GM23338 (cell line): ENCODE measurements around the gene ANKLE2. TPM values are rescaled to one million over a fixed set of nuclear protein-coding genes. Genes with fewer than 3 reads are reported as not detected.

Source experiments
- ATAC-seq: fragments of 200-7000 bp; cut with Tn5 transposase; 3 replicates; pipeline ENCODE4 v1.9.1; 2020
- DNase-seq: peaks from one replicate; pipeline ENCODE4 v3.0.0-alpha.2; 2015; ENCODE audit warnings: low spot score
- H2AFZ ChIP-seq: fragments of 200-600 bp; sonication (generic); 2 replicates; pipeline ENCODE4 v1.8.0; 2016; ENCODE audit warnings: antibody characterized with exemption, mild to moderate bottlenecking, moderate library complexity
- H3F3A ChIP-seq: fragments of 200-600 bp; sonication (generic); replicated peaks from 2 replicates; pipeline ENCODE4 v1.8.0; 2017; ENCODE audit warnings: antibody characterized with exemption, mixed run types, low read depth
- H3K27ac ChIP-seq: fragments of 200-600 bp; sonication (generic); 2 replicates; pipeline ENCODE4 v1.6.1; 2016; ENCODE audit warnings: low read depth
- H3K27me3 ChIP-seq: fragments of 200-600 bp; sonication (generic); 2 replicates; pipeline ENCODE4 v1.8.0; 2016; ENCODE audit warnings: mild to moderate bottlenecking, mixed run types, moderate library complexity; ENCODE audit not compliant: insufficient read depth
- H3K36me3 ChIP-seq: fragments of 200-600 bp; sonication (generic); 2 replicates; pipeline ENCODE4 v1.8.0; 2016; ENCODE audit warnings: mild to moderate bottlenecking; ENCODE audit not compliant: insufficient read depth
- H3K4me1 ChIP-seq: fragments of 200-600 bp; sonication (generic); 2 replicates; pipeline ENCODE4 v1.8.0; 2016; ENCODE audit warnings: mild to moderate bottlenecking, moderate library complexity; ENCODE audit not compliant: insufficient read depth
- H3K4me2 ChIP-seq: fragments of 200-600 bp; sonication (generic); 2 replicates; pipeline ENCODE4 v1.7.1; 2017; ENCODE audit warnings: mixed run types
- H3K4me3 ChIP-seq: fragments of 200-600 bp; sonication (generic); 2 replicates; pipeline ENCODE4 v1.6.1; 2016; ENCODE audit warnings: mixed run types
- H3K79me2 ChIP-seq: fragments of 200-600 bp; sonication (generic); replicated peaks from 2 replicates; pipeline ENCODE4 v1.8.0; 2017; ENCODE audit warnings: mild to moderate bottlenecking; ENCODE audit not compliant: insufficient read depth
- H3K9me2 ChIP-seq: fragments of 200-600 bp; sonication (generic); 2 replicates; pipeline ENCODE4 v1.8.0; 2017; ENCODE audit not compliant: insufficient read depth
- H4K20me1 ChIP-seq: fragments of 200-600 bp; sonication (generic); replicated peaks from 2 replicates; pipeline ENCODE4 v1.8.0; 2017; ENCODE audit warnings: mild to moderate bottlenecking; ENCODE audit not compliant: insufficient read depth
- H3K27ac Mint-ChIP-seq: 2 replicates; pipeline ENCODE4 v1.8.0; 2020; ENCODE audit warnings: inconsistent platforms, mild to moderate bottlenecking, moderate library complexity, mixed read lengths
- H3K27me3 Mint-ChIP-seq: 3 replicates; pipeline ENCODE4 v1.8.0; 2022; ENCODE audit warnings: low read depth, mild to moderate bottlenecking, moderate library complexity, mixed read lengths, inconsistent platforms; ENCODE audit not compliant: insufficient read depth, poor library complexity
- H3K36me3 Mint-ChIP-seq: 3 replicates; pipeline ENCODE4 v1.8.0; 2021; ENCODE audit warnings: low read depth, mild to moderate bottlenecking, inconsistent platforms, moderate library complexity, mixed read lengths
- H3K4me1 Mint-ChIP-seq: 3 replicates; pipeline ENCODE4 v1.8.0; 2020; ENCODE audit warnings: mild to moderate bottlenecking, inconsistent platforms, mixed read lengths
- H3K4me3 Mint-ChIP-seq: 3 replicates; pipeline ENCODE4 v1.8.0; 2021; ENCODE audit warnings: moderate library complexity, mild to moderate bottlenecking, inconsistent platforms, mixed read lengths
- H3K9me3 Mint-ChIP-seq: 3 replicates; pipeline ENCODE4 v1.8.0; 2020; ENCODE audit warnings: moderate library complexity, mild to moderate bottlenecking, inconsistent platforms, mixed read lengths
- CREB1 ChIP-seq: fragments of 250-450 bp; sonication (Bioruptor Pico); IDR thresholded peaks from 2 replicates; pipeline ENCODE4 v1.5.0; 2020; ENCODE audit warnings: low read depth, mild to moderate bottlenecking, moderate library complexity
- STAT1 ChIP-seq: IDR thresholded peaks from one replicate; pipeline ENCODE4 v1.6.1; 2016; ENCODE audit warnings: antibody characterized with exemption; ENCODE audit not compliant: unreplicated experiment
- ZNF331 ChIP-seq: fragments of 250-450 bp; sonication (Bioruptor Pico); IDR thresholded peaks from 2 replicates; pipeline ENCODE4 v1.5.0; 2020; ENCODE audit warnings: low read depth, mild to moderate bottlenecking, moderate library complexity
- ZNF462 ChIP-seq: fragments of 250-450 bp; sonication (Bioruptor Pico); IDR thresholded peaks from 2 replicates; pipeline ENCODE4 v1.5.0; 2020; ENCODE audit warnings: mild to moderate bottlenecking, moderate library complexity
- polyA plus RNA-seq: library from polyadenylated mRNA; unstranded; fragments of >200 nt; fragmentation: Nextera tagmentation; extraction: Ambion mirVana; gene quantifications from 2 replicates; pipeline ENCODE4 v1.2.1, GENCODE V29; 2016
- total RNA-seq: library from RNA; depleted of rRNA; stranded (reverse); fragments of >200 nt; shearing (Covaris generic); gene quantifications from 2 replicates; pipeline ENCODE4 v1.2.3, GENCODE V29; 2014

Gene ANKLE2
- total and polyA plus RNA-seq, 2 experiments from 2014 or later, result 27.2 to 63.7 TPM

GRCh38 chr12:132685400-132685799 is 76.2 kb downstream of the ANKLE2 start:
- no peak for TF ChIP-seq STAT1
- TF ChIP-seq CREB1 (CRISPR knock-in tag), result no peak
- peaks cover 11% of the 10 kb centered on the region for H3K27me3 Mint-ChIP-seq
- Histone ChIP-seq H3F3A (0 out of 2 replicates have a peak, but pooled peaks cover 3% of the 10 kb centered on the region), H2AFZ (no peak overlapping the region), H3K36me3 (no peaks in the 10 kb centered on the region), H3K27me3 (peaks cover 15% of the 10 kb centered on the region), H3K4me2 (peak overlapping the region; percentile 76; the same call in 1 of the 2 replicates), H3K79me2 (peaks cover 55% of the 10 kb centered on the region), H3K4me3 (peak overlapping the region; percentile 69; the same call in 1 of the 2 replicates), H3K9me2 (no peaks in the 10 kb centered on the region), H3K27ac (no peak overlapping the region), H4K20me1 (peaks cover 48% of the 10 kb centered on the region), H3K4me1 (peaks cover 3% of the 10 kb centered on the region; the same call in 1 of the 2 replicates)
- no peak for ATAC-seq
- H3K4me1 Mint-ChIP-seq, result peaks cover 21% of the 10 kb centered on the region
- H3K4me3 Mint-ChIP-seq, result peak overlapping the region; percentile 72
- no peaks in the 10 kb centered on the region for H3K9me3 Mint-ChIP-seq
- H3K36me3 Mint-ChIP-seq, result peaks cover 26% of the 10 kb centered on the region
- DNase-seq, result no peak
- H3K27ac Mint-ChIP-seq, result no peak overlapping the region

DNA sequence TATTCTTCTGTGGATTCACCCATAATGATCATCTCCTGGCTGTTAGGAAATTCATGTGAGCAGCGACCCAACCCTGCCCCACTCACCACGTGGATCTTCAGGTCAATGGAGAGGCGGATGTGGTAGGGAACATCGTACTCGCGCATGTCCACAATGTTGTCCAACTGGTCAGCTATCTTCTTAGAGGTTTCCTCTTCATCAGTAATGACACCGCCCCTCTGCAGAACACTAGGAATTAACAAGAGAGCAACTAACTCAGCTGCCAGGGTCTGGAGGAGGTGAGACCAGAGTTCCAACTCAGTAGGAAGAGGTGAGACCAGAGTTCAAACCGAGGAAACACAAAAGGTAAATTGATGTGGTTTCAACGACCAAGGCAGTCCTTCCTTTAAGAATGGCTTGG is 84.1 kb downstream of the ANKLE2 start:
- TF ChIP-seq ZNF331 (CRISPR knock-in tag) (no peak), ZNF462 (CRISPR knock-in tag) (no peak)
- no peaks in the 10 kb centered on the region for H3K9me3 Mint-ChIP-seq
- peaks cover 79% of the 10 kb centered on the region for H3K36me3 Mint-ChIP-seq
- DNase-seq (no peak), ATAC-seq (no peak)
- Histone ChIP-seq H3K4me1 (no peaks in the 10 kb centered on the region), H3K27me3 (no peaks in the 10 kb centered on the region), H3F3A (no peaks in the 10 kb centered on the region), H2AFZ (no peak overlapping the region), H3K79me2 (peaks cover 44% of the 10 kb centered on the region), H3K4me2 (no peak overlapping the region), H4K20me1 (peaks cover 50% of the 10 kb centered on the region), H3K9me2 (no peaks in the 10 kb centered on the region), H3K36me3 (peaks cover 21% of the 10 kb centered on the region), H3K4me3 (no peak overlapping the region), H3K27ac (no peak overlapping the region)
- no peak overlapping the region for H3K4me3 Mint-ChIP-seq
- H3K27ac Mint-ChIP-seq, result no peak overlapping the region
- H3K4me1 Mint-ChIP-seq, result no peaks in the 10 kb centered on the region; the same call in 2 of the 3 replicates
- peaks cover 1% of the 10 kb centered on the region for H3K27me3 Mint-ChIP-seq
